K562 (cell line): ENCODE measurements around the gene PYY. TPM values are rescaled to one million over a fixed set of nuclear protein-coding genes. Genes with fewer than 3 reads are reported as not detected.
A peak's percentile ranks its signal among the peaks of the same experiment; 100 is the strongest.

Experiments
- ARID4B ChIP-seq: sonication (generic); formaldehyde crosslinking; IDR thresholded peaks from 2 replicates; pipeline ENCODE4 v1.8.0; 2022; ENCODE audit warnings: mild to moderate bottlenecking, missing genetic modification reagents
- BHLHE40 ChIP-seq: IDR thresholded peaks from 2 replicates; pipeline ENCODE4 v1.6.1; 2011; ENCODE audit warnings: low read length, improper control_type of control experiment
- BRCA1 ChIP-seq, 2 experiments: fragments of 450-650 bp in 1 of 2; sonication (generic) in 1 of 2; formaldehyde crosslinking in 1 of 2; IDR thresholded peaks; 2 replicates each; pipeline versions ENCODE4 v1.5.0 to v1.6.1; 2017 to 2020; ENCODE audit warnings: mild to moderate bottlenecking in 1 of 2, missing genetic modification reagents in 1 of 2
- CEBPB ChIP-seq: fragments of 450-650 bp; IDR thresholded peaks from 2 replicates; pipeline ENCODE4 v1.6.1; 2016; ENCODE audit warnings: missing genetic modification characterization, missing compliant biosample characterization
- NFIC ChIP-seq: fragments of 450-650 bp; IDR thresholded peaks from 2 replicates; pipeline ENCODE4 v1.6.1; 2017; ENCODE audit warnings: mild to moderate bottlenecking, inconsistent platforms
- NFIX ChIP-seq: fragments of 250-450 bp; sonication (Bioruptor Pico); IDR thresholded peaks from 2 replicates; pipeline ENCODE4 v1.4.0; 2020; ENCODE audit warnings: low read depth, mild to moderate bottlenecking, moderate library complexity
- RFX5 ChIP-seq: IDR thresholded peaks from 2 replicates; pipeline ENCODE4 v1.6.1; 2011; ENCODE audit warnings: low read depth, mild to moderate bottlenecking, improper control_type of control experiment, low read length
- TFAP4 ChIP-seq: sonication (generic); formaldehyde crosslinking; IDR thresholded peaks from 2 replicates; pipeline ENCODE4 v1.8.0; 2022; ENCODE audit warnings: missing genetic modification reagents, mild to moderate bottlenecking, moderate library complexity, borderline replicate concordance
- TSHZ1 ChIP-seq: fragments of 250-450 bp; sonication (Bioruptor Pico); IDR thresholded peaks from 2 replicates; pipeline ENCODE4 v1.4.0; 2020; ENCODE audit warnings: mild to moderate bottlenecking, moderate library complexity
- ZNF668 ChIP-seq: fragments of 250-450 bp; sonication (Bioruptor Pico); IDR thresholded peaks from 2 replicates; pipeline ENCODE4 v1.8.0; 2022; ENCODE audit warnings: mild to moderate bottlenecking, inconsistent platforms
- polyA plus RNA-seq, 8 experiments: library from polyadenylated mRNA; depleted of rRNA in 4 of 8; stranded (reverse) in 5 of 8; unstranded in 3 of 8; fragments of >200 nt; fragmentation: Nextera tagmentation in 2 of 8; fragmentation: Illumina TruSeq in 1 of 8; extraction: Ambion mirVana in 2 of 8; extraction: Trizol in 1 of 8; gene quantifications; 2 replicates each; pipeline versions ENCODE4 v1.2.1 to v1.2.3, GENCODE V29; 2011 to 2014; ENCODE audit warnings: inconsistent platforms in 1 of 8, missing spikeins in 1 of 8
- total RNA-seq, 7 experiments: library from RNA; depleted of rRNA in 6 of 7; stranded (reverse); fragments of >200 nt in 6 of 7; fragmentation: Illumina TruSeq in 2 of 7; extraction: Trizol in 2 of 7; gene quantifications; 2 replicates each; pipeline versions ENCODE4 v1.2.1 to v1.2.3, GENCODE V29; 2011 to 2021; ENCODE audit warnings: low replicate concordance in 1 of 7
- TF ChIP-seq, protein P1 (sequence below), 2 experiments: IDR thresholded peaks in 1 of 2; conservative IDR thresholded peaks in 1 of 2; 2 replicates each; pipeline ENCODE4 v1.6.1; 2016; ENCODE audit warnings: low read depth in 2 of 2, mild to moderate bottlenecking in 1 of 2, missing compliant biosample characterization in 1 of 2, missing genetic modification characterization in 1 of 2, moderate library complexity in 1 of 2

The PYY gene
- total and polyA plus RNA-seq, 9 of the 15 experiments (the other 6 are each of a cell fraction or from before 2014, with no cell fraction given), result not detected

DNA sequence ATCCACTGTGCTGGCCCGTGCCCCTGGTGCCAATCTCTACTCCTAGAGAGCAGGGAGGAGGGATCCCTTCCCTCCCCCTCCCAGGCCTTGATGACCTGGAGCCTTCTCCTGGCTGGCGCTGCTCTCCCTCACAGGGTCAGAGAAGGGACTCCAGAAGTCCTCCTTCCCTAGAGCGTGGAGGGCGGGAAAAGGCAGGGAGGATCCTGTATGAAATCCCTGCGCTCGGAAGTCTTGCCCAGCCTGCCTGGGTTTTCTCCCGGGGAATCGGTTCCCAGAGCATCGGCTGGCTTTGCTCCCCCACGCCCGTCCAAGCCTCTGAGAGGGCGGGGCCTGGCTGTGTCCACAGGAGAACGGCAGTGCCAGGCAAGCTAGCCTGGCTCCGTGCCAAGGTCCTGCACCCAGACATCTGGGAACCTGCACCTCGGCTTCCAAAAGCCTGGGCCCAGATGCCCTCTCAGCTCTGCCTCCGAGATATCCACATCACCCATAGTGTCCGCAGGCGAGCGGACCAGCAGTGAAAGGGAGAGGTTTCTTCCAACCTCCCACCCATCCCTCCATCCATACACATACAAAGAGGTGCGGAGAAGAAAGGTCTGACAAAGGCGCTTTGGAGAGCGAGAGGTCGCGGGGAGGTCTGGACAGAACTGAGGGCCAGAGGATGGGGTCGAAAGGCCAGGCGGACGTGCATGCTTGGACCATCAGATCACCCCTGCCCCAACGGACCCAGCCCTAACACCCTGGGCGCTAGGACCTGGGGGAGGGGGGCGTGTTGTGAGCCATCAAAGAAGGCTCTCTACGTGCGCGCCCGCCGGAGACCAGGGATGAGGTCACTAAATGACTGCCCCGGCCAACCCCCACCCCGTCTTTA lies 47.5 kb downstream of the PYY start (continued):
- TF ChIP-seq, protein P1, sequence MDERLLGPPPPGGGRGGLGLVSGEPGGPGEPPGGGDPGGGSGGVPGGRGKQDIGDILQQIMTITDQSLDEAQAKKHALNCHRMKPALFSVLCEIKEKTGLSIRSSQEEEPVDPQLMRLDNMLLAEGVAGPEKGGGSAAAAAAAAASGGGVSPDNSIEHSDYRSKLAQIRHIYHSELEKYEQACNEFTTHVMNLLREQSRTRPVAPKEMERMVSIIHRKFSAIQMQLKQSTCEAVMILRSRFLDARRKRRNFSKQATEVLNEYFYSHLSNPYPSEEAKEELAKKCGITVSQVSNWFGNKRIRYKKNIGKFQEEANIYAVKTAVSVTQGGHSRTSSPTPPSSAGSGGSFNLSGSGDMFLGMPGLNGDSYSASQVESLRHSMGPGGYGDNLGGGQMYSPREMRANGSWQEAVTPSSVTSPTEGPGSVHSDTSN (CRISPR knock-in tag; IDR thresholded peaks at IDR 0.05; ENCODE audit: low read depth), result no peak
- TF ChIP-seq, protein P1 (tag; conservative IDR thresholded peaks at IDR 0.05; ENCODE audit: low read depth), result no peak
- no peak for TF ChIP-seq BRCA1 (IDR thresholded peaks at IDR 0.05)
- no peak for TF ChIP-seq BRCA1 (CRISPR knock-in tag; IDR thresholded peaks at IDR 0.05)
- no peak for TF ChIP-seq BHLHE40
- TF ChIP-seq CEBPB (tag), result no peak
- peak; percentile 93 for TF ChIP-seq NFIC
- peak; percentile 48; the same call in 1 of the 2 replicates for TF ChIP-seq NFIX (CRISPR knock-in tag)
- no peak for TF ChIP-seq TSHZ1 (CRISPR knock-in tag)
- TF ChIP-seq ZNF668 (CRISPR knock-in tag), result no peak
- peak; percentile 34; the same call in 1 of the 2 replicates for TF ChIP-seq TFAP4 (CRISPR knock-in tag)
- TF ChIP-seq ARID4B, result 0 out of 2 replicates have a peak, but pooled peaks have one; percentile 21
- TF ChIP-seq RFX5, result no peak
